ENCODE data around the gene OR10A6. TPM values are rescaled to one million over a fixed set of nuclear protein-coding genes. Genes with fewer than 3 reads are reported as not detected.

The OR10A6 gene
- total and polyA plus RNA-seq, 10 donors, result not detected

DNA sequence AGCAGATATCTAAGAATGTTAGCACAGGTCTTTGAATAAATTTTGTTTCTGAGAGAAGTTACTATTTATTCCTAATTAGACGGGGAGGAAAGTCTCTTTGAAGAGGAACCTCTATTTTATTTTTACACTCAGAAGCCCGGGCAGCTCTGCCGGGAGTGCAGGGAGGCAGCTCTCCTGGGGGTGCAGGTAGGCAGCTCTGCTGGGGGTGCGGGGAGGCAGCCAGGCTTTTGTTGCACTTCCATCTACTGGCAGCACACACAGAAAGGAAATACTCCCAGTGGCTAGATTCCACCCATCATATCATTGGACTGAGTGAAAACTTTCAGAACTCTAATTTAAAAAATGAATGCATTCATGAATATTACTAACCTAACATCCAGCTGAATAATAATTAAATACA lies 24.6 kb downstream of the OR10A6 start:
- H3K9me3 ChIP-seq, result no peaks in the 10 kb centered on the region
- H3K4me1 ChIP-seq, result no peaks in the 10 kb centered on the region
- DNase-seq, result no peak
- H3K27ac ChIP-seq, result no peak overlapping the region
- H3K27me3 ChIP-seq (replicated peaks in 1 of 7), result peaks cover 0 to 20% (median 0%) of the 10 kb centered on the region in 7 donors
- no peaks in the 10 kb centered on the region for H3K36me3 ChIP-seq
- intact Hi-C loops (cut with DNase I; ENCODE audit: low total_unique reads), result no loop called here
- WGBS, 5 donors, result 17 to 23% (median 20%) methylated on average over 4 of the region's 4 CpGs
- H3K4me3 ChIP-seq, result no peak overlapping the region
- no peak for TF ChIP-seq POLR2A (IDR thresholded peaks at IDR 0.05)
- TF ChIP-seq POLR2AphosphoS5 (IDR thresholded peaks at IDR 0.05), result no peak
- TF ChIP-seq, protein P1, sequence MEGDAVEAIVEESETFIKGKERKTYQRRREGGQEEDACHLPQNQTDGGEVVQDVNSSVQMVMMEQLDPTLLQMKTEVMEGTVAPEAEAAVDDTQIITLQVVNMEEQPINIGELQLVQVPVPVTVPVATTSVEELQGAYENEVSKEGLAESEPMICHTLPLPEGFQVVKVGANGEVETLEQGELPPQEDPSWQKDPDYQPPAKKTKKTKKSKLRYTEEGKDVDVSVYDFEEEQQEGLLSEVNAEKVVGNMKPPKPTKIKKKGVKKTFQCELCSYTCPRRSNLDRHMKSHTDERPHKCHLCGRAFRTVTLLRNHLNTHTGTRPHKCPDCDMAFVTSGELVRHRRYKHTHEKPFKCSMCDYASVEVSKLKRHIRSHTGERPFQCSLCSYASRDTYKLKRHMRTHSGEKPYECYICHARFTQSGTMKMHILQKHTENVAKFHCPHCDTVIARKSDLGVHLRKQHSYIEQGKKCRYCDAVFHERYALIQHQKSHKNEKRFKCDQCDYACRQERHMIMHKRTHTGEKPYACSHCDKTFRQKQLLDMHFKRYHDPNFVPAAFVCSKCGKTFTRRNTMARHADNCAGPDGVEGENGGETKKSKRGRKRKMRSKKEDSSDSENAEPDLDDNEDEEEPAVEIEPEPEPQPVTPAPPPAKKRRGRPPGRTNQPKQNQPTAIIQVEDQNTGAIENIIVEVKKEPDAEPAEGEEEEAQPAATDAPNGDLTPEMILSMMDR (IDR thresholded peaks at IDR 0.05 in 8 of 11, conservative IDR thresholded peaks at IDR 0.05 in 3 of 11), result no peak

DNA sequence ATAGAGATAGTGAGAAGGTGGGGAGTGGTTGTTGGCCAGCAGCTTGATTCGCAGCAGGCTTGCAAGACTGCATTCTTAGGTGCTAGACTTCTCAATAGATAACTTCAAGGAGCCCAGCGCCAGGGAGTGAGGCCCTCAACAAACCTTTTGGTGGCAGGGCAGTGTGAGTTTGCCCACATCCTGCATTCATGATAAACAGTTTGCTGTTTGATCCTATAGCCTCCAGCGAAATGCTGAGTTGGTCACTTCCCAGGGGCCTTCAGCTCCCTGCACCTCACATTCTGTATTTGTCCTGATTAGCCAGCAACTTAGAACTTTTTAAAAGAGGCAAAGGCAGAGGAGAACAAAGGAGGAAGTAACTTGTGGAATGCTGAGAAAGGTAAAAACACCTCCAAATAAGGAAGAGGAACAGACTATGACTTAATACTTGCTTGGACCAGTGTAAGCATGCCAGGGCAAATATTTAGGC lies 25.1 kb downstream of the OR10A6 start:
- no peak for DNase-seq

DNA sequence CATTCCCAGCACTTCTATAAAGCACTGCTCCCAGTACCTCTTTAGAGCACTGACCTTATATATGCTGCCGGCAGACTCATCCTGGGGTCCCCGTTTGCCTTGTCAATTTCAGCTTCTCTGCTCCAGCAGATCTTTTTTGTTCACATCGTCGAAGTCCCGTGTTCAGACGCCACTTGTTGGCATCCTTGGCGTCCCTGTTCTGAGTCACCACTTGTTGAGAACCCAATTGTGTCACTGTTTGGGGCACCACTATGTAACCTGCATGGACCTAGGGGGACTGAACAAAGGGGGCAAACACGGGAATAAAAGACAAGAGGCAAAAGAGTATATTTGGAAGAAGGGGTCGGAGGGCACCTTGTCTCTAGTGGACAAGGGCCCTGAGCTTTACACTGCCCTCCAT lies 25.5 kb downstream of the OR10A6 start:
- intact Hi-C loops (cut with DNase I; ENCODE audit: low total_unique reads), result no loop called here
- Histone ChIP-seq H3K4me1 (no peaks in the 10 kb centered on the region), H3K4me3 (no peak overlapping the region), H3K27me3 (replicated peaks in 1 of 7) (peaks cover 0 to 14% (median 0%) of the 10 kb centered on the region in 7 donors), H3K9me3 (no peaks in the 10 kb centered on the region), H3K27ac (no peak overlapping the region), H3K36me3 (no peaks in the 10 kb centered on the region)
- DNase-seq, result no peak
- TF ChIP-seq POLR2A (IDR thresholded peaks at IDR 0.05) (no peak), POLR2AphosphoS5 (IDR thresholded peaks at IDR 0.05) (no peak)
- TF ChIP-seq, protein P1 (IDR thresholded peaks at IDR 0.05 in 8 of 11, conservative IDR thresholded peaks at IDR 0.05 in 3 of 11), result no peak
- WGBS, 5 donors, result 72 to 89% (median 78%) methylated on average over 9 of the region's 9 CpGs

More for the DNA sequence above, 25.1 kb downstream of the OR10A6 start:
- H3K27ac ChIP-seq, result no peak overlapping the region
- TF ChIP-seq POLR2AphosphoS5 (IDR thresholded peaks at IDR 0.05), result no peak
- TF ChIP-seq POLR2A (IDR thresholded peaks at IDR 0.05), result no peak
- TF ChIP-seq, protein P1 (IDR thresholded peaks at IDR 0.05 in 8 of 11, conservative IDR thresholded peaks at IDR 0.05 in 3 of 11), result no peak
- intact Hi-C loops (cut with DNase I; ENCODE audit: low total_unique reads), result no loop called here
- no peaks in the 10 kb centered on the region for H3K36me3 ChIP-seq
- no peaks in the 10 kb centered on the region for H3K4me1 ChIP-seq
- 46 to 63% (median 61%) methylated on average over 3 of the region's 3 CpGs for WGBS, 5 donors
- peaks cover 0 to 15% (median 0%) of the 10 kb centered on the region in 7 donors for H3K27me3 ChIP-seq (replicated peaks in 1 of 7)
- H3K9me3 ChIP-seq, result no peaks in the 10 kb centered on the region
- H3K4me3 ChIP-seq, result no peak overlapping the region

DNA sequence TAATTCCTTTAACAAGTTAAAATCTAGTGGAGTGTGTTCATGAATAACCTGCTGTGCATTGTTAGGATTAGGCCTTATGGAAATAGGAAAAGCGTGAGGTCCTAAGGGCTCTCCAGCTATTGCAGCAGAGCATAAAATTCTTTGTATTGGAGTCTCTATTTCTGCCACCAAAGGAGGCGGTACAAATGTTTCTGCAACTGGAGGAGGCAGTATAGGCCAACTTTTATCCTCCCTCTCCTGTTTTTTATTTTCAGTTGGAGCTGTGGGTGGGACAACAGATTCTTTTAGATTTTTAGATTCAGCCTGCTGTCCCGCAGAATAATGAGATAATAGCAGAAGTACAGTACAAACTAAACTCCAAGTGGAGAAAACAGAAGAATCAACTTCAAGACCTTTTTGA lies 26.2 kb downstream of the OR10A6 start:
- intact Hi-C loops (cut with DNase I; ENCODE audit: low total_unique reads), result no loop called here
- Histone ChIP-seq H3K27ac (no peak overlapping the region), H3K36me3 (no peaks in the 10 kb centered on the region), H3K9me3 (no peaks in the 10 kb centered on the region), H3K27me3 (replicated peaks in 1 of 7) (peaks cover 0 to 10% (median 0%) of the 10 kb centered on the region in 7 donors), H3K4me1 (no peaks in the 10 kb centered on the region), H3K4me3 (no peak overlapping the region)
- WGBS, 5 donors, result 47 to 87% (median 72%) methylated on average over 3 of the region's 3 CpGs
- DNase-seq, result no peak
- TF ChIP-seq POLR2A (IDR thresholded peaks at IDR 0.05) (no peak), POLR2AphosphoS5 (IDR thresholded peaks at IDR 0.05) (no peak)
- TF ChIP-seq, protein P1 (IDR thresholded peaks at IDR 0.05 in 8 of 11, conservative IDR thresholded peaks at IDR 0.05 in 3 of 11), result no peak

Measured in spleen (tissue), 11 donors.